HG03135 (cell line): ENCODE results near the gene NTNG1.
A peak's percentile ranks its signal among the peaks of the same experiment; 100 is the strongest.

Source experiments
- ATAC-seq: cut with Tn5 transposase; IDR thresholded peaks from one replicate; pipeline ENCODE4 v1.9.1; 2021; ENCODE audit warnings: mild to moderate bottlenecking, moderate library complexity; ENCODE audit not compliant: unreplicated experiment

NTNG1 gene

DNA sequence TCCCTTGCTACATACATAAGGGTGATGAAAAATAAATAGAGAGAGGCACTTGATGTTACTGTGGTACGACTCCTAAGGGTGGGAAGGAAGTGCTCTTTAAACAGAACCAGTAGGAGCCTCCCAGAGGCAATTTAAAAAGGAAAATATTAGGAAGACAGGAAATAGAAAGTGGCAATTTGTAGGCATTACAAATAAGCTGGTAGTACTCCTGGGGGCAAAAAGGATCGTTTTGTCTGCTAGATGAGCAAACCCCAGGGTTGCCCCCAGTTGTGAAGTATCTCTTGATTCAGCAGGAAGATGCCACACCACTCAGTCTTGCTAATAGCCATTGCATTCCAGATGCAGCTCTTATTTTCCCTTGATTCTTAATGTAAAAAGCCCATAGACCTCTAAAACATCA is 303.0 kb downstream of the NTNG1 start:
- no peak for ATAC-seq

DNA sequence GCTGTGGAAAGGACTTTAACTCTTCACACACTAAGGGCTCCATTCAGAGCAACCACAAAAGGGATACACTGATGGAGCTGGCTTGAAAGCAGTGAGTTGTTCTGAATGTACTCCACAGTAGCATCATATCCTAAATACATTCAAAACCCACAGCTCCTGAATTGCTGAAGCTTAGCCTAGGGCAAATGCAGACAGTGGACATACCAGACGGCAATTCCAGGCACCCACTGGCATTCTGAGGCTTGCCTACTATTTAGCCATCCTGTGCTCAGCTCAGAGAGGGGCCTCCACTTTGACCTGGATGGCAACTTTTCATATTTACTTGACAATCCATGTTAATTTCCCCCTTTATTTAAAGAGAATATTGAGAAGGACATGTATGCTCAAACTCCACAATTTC is 303.5 kb downstream of the NTNG1 start:
- no peak for ATAC-seq

DNA sequence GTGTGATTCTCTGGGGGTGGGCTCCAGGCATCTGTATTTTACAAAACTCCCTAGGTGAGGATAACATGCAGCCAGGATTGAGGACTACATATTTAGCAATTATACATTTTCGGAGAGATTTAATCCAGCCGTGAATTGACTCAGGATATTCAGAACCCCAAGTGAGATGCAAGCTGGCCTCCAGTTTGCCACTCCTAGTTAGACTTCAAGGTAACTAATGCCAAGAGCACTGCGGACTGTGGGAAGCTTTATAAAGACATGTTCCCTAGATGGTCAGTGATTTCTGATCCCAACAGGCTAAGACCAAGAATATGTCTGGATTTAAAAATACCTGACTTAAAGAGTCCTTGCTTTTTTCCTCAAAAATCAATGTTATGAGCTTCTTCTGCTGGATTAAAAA is 308.5 kb downstream of the NTNG1 start:
- ATAC-seq, result no peak

DNA sequence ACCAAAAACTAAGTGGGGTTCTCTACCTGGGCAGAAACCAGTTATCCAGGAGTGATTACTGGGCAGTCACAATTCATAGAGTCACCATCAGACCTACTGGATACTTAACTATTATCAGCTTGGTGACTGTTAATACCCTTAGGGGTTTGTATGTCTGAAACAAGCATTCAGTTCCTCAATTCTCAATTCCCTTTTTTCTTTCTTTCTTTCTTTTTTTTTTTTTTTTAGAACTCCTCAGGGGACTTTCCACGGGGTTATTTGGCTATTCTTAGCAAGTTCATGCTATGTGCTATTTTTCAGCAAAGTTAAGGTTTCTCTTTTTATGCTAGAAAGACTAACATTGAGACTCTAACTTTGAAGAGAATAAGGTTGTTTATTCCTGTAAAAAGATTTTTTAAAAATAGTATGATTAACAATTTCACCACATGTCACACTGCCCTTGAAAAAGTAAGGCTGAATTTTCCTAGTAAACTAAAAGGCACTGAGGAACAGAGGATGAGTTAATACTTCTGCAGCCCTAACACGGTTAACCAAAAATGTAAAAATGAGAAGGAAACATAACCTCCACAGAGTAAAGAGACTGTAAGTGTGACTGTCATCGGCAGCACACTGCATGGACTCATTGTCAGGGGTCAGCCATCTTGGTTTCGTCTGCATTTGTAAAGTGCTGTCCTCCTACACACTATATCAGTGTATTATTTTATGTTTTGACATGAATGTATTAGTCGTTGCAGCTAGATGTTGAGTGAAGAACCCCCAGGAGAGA is 310.2 kb downstream of the NTNG1 start:
- ATAC-seq, result peak; percentile 71

DNA sequence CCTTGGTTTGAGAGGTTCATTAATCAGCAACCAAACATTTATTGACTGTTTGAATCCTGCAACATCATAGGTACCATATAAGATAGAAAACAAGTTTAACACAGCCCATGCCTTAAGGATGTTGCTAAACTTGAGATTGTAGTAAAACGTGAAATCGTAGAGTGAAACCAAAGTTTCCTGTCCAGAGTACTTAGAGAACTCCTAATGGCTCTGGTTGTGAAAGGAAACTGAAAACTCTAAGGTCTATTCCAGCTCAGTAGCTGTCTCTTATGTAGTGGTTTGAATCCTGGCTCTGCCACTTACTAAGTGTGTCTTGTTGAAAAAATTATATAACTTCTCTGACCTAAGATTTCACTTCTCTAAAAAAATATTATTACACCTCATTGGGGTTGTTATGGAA is 310.9 kb downstream of the NTNG1 start:
- ATAC-seq, result peak; percentile 47

DNA sequence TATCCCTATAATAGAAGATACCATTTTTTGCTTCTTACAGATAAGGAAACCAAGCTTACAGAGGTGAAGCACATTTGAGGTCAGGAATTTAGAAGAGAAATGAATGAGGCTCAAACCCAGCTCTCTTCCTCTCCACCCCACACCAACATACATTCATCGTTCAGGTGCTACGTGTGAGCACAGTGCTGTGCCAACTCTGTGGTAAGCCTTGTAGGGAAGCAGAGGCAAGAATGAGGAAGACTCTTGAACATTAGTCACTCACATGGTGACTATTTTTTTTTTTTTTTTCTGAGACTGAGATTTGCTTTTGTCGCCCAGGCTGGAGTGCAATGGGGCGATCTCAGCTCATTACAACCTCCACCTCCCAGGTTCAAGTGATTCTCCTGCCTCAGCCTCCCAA is 314.0 kb downstream of the NTNG1 start:
- ATAC-seq, result no peak

DNA sequence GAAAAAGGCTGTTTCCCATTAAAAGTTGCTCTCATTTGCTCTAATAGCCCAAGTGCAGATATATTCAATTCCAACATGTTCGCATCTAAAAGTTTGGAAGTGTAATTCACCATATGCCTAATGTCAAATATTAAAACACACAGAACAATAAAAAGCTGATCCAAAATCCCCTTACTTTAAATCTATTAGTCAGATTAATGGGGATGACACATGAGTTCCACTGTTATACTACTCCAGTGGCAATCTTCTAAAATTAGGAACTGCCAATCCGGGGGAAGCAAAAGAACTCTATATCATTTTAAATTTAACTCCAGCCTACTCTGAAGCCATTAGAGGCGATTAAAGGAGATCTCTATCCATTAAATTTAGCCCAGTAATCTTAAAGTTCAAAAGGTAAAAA is 317.1 kb downstream of the NTNG1 start:
- no peak for ATAC-seq

DNA sequence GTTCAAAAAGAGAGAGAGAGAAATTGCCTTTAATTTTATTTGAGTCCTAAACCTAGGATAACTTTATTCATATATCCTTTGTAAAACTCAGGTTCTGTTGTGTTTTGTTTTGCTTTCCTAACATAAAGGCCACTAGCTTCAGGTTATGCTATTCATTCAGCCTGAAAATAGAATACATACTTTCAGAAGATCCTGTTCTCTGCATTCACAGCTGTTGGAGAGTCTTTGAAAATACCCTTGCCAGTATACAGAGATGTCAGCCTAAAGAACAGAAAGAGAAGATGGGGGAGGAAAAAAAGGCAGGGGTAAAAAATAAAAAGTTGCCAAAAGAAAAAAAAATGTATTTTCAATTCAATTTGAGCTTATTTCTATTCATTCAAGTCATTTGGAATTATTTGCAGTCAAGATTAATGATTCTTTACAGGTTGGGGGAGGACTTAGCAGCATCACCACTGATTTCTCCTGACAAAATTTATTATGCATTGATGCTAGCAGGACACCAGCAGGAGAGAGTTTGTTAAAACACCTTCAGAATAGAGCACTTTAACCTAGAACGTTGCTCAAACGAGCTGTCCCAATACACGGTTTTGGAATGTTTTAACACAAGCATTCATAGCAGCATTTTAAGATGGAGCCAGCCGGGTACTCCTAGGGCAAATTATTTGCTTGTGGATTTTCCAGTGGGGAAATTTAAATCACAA is 318.5 kb downstream of the NTNG1 start:
- ATAC-seq, result peak; percentile 57

DNA sequence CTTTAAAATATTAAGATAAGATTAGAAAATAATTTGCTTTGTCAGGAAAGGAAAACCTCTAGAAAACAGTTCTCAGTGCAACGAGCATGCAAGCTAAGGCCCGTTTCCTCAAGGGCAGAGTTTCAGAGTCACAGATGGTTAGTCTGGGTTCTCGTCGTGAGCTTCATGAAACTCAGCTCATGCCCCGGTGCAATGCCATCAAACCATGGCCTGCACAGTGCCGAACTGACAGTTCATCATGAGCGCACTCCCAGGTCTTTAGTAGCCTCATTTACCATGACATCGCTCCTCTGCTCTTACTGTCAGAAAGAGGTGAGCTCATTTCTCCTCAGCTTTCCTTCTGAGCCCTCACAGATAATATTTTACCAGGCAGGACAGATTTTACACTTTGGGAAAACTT is 319.2 kb downstream of the NTNG1 start:
- ATAC-seq, result peak; percentile 57

DNA sequence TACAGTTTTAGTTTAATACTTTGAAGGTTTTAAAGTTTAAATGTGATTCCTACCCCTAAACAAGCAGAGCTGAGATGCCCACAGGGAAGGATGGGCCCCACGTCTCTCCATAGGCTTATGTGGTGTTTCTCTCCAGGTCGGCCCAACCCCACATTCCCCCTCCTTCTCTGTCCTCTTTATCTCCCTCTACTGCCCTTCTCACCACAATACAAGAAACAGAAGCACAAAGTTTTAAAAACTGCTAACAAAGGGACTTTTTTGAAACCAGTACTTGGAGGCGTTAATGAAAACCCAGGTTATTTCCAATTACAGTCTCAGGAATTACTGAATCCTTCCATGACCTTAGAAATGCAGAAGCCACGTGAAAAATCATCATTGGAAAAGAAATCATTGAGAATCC is 324.0 kb downstream of the NTNG1 start:
- ATAC-seq, result no peak

DNA sequence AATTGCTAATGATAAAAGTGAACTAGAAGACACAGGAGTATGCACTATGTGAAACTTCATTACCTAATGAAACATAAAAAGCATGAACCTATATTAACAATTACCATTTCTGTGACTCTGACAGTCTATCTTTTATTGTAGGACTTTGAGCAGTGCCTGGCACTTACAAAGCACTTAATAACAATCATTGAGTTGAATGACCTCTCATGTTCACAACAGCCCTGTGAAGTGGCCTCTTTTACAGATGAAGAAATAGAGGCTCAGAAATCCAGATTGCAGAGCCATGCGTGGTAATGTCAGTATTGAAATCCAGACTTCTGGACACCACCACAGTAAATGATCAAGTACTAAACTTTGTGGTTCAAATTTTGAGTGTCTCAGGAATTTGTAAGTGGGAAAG is 326.4 kb downstream of the NTNG1 start:
- no peak for ATAC-seq

DNA sequence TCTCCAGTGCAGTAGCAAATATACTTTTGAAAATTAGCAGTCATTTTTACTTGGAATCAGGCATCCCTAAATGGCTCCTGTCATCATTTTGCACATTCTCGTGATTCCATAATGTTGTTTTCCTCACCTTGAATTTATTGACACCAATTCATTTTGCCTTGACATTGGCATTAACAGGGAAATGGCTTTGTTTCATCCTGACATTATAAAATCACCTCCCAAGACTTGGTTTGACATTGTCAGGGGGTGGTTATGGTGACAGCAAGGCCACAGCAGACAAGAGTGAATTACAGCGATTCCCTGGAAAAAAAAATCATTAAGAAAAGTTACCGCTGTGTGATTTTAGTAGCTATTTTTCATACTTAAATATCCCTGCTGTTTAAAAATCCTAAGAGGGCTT is 327.0 kb downstream of the NTNG1 start:
- no peak for ATAC-seq

DNA sequence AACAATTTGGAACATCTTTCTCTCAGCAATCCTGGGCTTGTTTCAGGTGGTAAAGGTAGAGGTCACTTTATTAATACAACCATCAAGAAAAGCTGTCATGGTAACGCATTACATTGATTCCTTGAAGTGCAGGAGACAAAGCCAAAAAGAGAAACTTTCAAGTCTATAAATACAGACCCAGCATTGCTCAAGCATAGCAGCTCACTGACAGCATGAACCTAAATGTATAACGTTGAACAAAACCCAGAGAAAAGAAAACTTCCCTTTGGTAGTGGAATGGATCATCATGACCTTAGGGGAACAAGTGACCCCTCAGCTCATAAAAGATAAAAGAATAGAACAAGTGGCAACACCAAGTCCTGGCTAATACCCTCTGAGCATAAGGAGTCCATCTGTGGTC is 332.2 kb downstream of the NTNG1 start:
- ATAC-seq, result no peak

DNA sequence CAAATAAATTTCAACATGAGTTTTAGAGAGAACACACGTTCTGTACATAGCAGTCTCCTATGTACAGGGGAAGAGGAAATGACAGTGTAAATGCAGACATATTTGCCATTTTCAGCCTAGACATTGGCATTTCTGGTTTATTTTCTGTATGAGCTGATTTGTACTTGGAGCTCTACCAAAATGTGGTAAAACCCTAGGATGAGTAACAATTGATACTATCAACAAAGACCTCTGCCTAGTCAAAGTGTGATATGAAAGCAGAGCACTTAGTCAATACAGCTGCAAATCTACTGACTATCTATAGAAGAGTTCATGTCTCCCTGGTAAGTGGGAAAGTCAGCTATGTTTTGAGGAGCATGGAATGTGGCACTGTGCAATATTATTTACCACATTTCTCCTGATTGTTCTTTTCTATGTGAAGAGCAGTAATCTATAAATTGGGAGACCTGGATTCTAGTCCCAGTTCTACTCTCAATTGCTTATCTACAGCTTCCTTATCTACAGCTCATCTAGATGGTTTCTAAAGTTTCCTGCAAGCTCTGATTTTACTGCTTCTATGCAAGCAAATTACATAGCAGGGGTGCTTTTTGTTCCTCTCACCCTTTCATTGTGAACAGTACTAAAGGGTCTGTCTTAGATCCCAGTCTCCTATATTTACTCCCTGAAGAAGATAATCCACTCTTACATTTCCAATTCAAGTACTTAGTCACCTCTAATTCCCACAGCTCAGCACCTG is 334.2 kb downstream of the NTNG1 start:
- ATAC-seq, result peak; percentile 69

DNA sequence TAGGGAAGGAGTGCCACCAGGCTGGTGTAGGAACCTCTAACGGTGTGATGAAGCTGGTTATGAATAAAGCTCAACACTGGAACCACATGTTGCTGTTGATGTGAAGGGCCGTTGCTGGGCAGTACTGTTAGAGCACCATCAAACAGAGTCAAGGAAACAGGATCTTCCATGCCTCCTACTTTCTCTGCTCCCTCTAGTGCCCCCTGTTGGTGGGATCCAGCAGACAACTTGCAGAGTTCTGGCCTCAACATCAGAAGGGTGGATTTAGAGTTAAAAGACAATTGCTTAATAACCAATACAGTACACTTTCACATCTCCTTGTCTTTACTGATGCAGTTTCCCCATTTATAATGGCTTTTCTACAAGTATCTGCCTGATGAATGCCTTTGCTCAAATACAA is 336.4 kb downstream of the NTNG1 start:
- ATAC-seq, result no peak

DNA sequence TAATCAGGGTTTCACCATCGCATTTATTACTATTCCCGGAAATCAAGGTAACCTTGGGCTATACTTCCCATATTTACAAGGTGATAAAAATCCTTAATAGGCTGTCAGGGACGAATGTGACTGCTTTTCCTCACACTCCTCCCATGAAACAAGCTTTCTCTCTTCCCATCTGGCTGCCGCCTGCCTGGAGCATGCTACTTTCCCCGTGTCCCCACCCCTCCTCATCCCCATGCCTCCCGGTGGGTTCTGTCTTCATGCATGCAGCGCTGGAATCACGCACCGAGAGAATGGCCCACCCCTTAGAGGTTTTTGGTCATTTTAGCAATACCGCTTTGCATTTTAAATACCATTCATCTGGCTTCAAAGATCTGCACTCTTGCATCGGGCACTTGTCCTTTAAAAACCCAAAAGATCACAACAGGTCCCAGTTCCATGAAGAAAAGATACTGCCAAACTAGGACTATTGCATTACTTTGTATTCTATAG is 339.1 kb downstream of the NTNG1 start:
- ATAC-seq, result no peak

DNA sequence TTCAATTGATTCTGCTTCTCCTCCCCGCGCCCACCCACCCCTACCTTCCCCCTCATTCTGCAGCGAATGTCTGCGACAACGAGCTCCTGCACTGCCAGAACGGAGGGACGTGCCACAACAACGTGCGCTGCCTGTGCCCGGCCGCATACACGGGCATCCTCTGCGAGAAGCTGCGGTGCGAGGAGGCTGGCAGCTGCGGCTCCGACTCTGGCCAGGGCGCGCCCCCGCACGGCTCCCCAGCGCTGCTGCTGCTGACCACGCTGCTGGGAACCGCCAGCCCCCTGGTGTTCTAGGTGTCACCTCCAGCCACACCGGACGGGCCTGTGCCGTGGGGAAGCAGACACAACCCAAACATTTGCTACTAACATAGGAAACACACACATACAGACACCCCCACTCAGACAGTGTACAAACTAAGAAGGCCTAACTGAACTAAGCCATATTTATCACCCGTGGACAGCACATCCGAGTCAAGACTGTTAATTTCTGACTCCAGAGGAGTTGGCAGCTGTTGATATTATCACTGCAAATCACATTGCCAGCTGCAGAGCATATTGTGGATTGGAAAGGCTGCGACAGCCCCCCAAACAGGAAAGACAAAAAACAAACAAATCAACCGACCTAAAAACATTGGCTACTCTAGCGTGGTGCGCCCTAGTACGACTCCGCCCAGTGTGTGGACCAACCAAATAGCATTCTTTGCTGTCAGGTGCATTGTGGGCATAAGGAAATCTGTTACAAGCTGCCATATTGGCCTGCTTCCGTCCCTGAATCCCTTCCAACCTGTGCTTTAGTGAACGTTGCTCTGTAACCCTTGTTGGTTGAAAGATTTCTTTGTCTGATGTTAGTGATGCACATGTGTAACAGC is 339.9 kb downstream of the NTNG1 start:
- ATAC-seq, result peak; percentile 75

DNA sequence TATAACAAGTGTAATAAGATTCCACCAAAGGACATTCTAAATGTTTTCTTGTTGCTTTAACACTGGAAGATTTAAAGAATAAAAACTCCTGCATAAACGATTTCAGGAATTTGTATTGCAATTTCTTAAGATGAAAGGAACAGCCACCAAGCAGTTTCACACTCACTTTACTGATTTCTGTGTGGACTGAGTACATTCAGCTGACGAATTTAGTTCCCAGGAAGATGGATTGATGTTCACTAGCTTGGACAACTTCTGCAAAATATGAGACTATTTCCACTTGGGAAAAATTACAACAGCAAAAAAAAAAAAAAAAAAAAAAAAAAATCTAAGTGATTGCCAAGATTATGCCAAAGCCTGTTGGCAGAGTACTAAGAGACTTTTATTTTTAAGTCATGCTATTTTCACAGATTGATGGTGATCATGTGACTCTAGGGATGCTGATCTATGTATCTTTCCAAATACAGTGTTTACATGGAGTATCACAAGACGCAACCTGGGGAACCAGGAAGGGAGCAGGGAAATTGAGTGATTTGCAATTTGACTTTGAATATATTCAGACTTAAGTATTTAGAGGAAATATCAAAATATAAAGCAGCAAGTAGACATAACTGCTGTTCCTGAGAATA is 341.0 kb downstream of the NTNG1 start:
- no peak for ATAC-seq

DNA sequence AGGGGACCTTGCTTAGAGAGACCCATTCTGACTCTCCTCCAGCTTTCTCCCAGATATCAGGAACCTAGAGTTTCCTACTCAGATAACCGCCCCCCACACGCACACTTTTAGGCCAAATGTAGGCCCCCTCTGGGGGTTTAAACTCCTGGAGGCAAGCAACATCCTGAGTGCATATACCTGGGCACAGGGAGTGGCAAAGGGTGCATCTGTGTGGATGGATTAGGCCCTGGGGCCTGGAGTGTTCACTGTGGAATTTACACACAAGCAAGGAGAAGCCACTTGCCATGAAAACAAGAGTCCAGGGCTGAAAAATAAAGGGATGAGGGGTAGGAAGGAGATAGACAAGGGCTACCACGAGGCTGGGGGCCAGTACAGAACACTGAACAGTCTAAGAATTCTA is 343.1 kb downstream of the NTNG1 start:
- no peak for ATAC-seq

DNA sequence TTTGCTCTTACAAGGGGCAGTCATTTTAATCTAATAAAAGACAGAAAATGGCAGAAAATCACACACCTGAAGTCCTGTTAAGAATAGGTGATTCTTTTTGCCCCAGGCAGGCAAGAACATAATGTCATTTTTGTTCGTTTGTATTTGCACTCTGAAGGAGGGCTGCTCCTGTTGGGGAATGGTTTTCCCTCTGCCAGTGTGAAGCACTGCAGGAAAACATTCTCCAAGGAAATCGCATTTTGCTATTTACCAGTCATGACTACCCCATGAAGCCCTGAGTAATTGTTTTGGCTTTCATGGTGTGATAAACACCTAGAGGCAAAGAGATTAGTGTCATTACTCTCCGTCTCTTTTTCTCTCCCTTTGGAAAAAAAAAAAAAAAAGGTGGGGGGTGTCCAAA is 345.5 kb downstream of the NTNG1 start:
- no peak for ATAC-seq
